Sigmoid colon (tissue), 3 donors: ENCODE results near the gene RPTOR.

Experiments
- CTCF ChIP-seq, 4 experiments: fragments of 450-650 bp in 3 of 4; fragments of 200-600 bp in 1 of 4; IDR thresholded peaks; one replicate each; pipeline ENCODE4 v1.5.1; 2016 to 2019; ENCODE audit warnings: antibody characterized with exemption in 4 of 4, mild to moderate bottlenecking in 3 of 4, moderate library complexity in 2 of 4
- POLR2A ChIP-seq, 2 donors: fragments of 450-650 bp; IDR thresholded peaks; one replicate each; pipeline ENCODE4 v1.6.1; 2016; ENCODE audit warnings: antibody characterized with exemption in 2 of 2, mild to moderate bottlenecking in 2 of 2, moderate library complexity in 2 of 2

- TF ChIP-seq CTCF (IDR thresholded peaks at IDR 0.05) (no peak), POLR2A (IDR thresholded peaks at IDR 0.05) (no peak)
Measured at GRCh38 chr17:80926591-80927250, 382.1 kb downstream of the RPTOR start.
